ENCODE measurements around the gene EIF4E1B.

DNA sequence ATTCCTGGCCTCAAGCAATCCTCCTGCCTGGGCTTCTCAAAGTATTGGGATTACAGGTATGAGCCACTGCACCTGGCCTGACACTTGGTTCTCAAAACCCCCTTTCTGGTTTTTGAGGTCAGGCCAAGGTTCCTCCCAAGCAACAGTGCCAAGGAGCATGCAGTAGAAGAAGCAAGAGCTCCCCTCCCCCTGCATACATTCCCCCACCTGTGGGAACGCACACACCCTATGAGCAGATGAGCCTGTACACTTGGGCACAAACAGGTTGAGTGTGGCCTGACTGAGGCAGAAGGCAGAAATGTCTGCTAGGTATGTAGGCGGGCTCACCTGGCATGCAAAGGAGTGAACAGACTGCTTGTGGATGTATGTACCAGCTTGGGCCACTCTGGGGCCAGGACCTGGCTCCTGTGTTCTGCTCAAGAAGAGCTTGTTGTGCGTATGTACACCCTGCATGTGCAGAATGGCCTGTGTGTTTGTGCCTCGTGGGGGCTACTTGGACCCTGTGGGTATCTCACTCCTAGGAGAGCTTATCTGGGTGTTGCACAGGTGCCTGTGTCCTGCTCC is 22.3 kb upstream of the EIF4E1B start:
- TF ChIP-seq, protein P1, sequence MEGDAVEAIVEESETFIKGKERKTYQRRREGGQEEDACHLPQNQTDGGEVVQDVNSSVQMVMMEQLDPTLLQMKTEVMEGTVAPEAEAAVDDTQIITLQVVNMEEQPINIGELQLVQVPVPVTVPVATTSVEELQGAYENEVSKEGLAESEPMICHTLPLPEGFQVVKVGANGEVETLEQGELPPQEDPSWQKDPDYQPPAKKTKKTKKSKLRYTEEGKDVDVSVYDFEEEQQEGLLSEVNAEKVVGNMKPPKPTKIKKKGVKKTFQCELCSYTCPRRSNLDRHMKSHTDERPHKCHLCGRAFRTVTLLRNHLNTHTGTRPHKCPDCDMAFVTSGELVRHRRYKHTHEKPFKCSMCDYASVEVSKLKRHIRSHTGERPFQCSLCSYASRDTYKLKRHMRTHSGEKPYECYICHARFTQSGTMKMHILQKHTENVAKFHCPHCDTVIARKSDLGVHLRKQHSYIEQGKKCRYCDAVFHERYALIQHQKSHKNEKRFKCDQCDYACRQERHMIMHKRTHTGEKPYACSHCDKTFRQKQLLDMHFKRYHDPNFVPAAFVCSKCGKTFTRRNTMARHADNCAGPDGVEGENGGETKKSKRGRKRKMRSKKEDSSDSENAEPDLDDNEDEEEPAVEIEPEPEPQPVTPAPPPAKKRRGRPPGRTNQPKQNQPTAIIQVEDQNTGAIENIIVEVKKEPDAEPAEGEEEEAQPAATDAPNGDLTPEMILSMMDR (IDR thresholded peaks at IDR 0.05): no peak
- no peak for TF ChIP-seq POLR2A (IDR thresholded peaks at IDR 0.05)

Measured in lower leg skin (tissue), 3 donors.